Esophagus squamous epithelium (tissue), 4 donors: ENCODE results near the gene RNF220.

Source experiments
- CTCF ChIP-seq, 6 experiments: fragments of 450-650 bp in 4 of 6; fragments of 200-600 bp in 2 of 6; sonication (generic) in 2 of 6; IDR thresholded peaks; one replicate each; pipeline ENCODE4 v1.5.1; 2016 to 2019; ENCODE audit warnings: antibody characterized with exemption in 6 of 6, mild to moderate bottlenecking in 4 of 6, moderate library complexity in 4 of 6
- POLR2A ChIP-seq, 4 donors: fragments of 450-650 bp; IDR thresholded peaks; one replicate each; pipeline ENCODE4 v1.6.1; 2017; ENCODE audit warnings: antibody characterized with exemption in 4 of 4, mild to moderate bottlenecking in 4 of 4, moderate library complexity in 3 of 4

- TF ChIP-seq CTCF (IDR thresholded peaks at IDR 0.05): no peak
- TF ChIP-seq POLR2A (IDR thresholded peaks at IDR 0.05): no peak
Measured at GRCh38 chr1:44380666-44381177, 24.3 kb upstream of the RNF220 start.
